ENCODE results near the gene LRPPRC. TPM values are rescaled to one million over a fixed set of nuclear protein-coding genes. Genes with fewer than 3 reads are reported as not detected.

The LRPPRC gene
- polyA plus RNA-seq, 1 of the 3 experiments (the other 2 are of a cell fraction): 31.4 TPM

DNA sequence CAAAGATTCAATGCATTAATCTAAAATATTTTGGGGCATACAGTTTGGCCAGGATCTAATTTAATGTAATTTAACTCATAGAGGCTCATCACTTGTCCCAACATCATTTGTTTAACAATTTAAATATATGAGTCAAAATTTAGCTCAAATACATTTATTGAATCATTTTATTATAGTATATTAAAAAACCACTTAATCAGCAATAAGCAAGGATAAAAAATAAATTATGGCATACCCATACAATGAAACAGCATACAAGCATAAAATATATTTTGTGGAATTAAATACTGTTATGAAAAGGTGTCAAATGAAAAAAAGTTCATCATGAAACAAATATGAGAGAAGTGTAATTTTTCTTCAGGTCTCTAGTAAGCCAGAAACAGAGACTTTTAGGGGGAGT lies 34.9 kb downstream of the LRPPRC start (continued):
- TF ChIP-seq, protein P1, sequence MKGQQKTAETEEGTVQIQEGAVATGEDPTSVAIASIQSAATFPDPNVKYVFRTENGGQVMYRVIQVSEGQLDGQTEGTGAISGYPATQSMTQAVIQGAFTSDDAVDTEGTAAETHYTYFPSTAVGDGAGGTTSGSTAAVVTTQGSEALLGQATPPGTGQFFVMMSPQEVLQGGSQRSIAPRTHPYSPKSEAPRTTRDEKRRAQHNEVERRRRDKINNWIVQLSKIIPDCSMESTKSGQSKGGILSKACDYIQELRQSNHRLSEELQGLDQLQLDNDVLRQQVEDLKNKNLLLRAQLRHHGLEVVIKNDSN (IDR thresholded peaks at IDR 0.05; ENCODE audit: borderline replicate concordance, low read depth): no peak
- TF ChIP-seq, protein P2, sequence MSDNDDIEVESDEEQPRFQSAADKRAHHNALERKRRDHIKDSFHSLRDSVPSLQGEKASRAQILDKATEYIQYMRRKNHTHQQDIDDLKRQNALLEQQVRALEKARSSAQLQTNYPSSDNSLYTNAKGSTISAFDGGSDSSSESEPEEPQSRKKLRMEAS (IDR thresholded peaks at IDR 0.05; ENCODE audit: low read depth): no peak
- TF ChIP-seq RXRA (IDR thresholded peaks at IDR 0.05; ENCODE audit: borderline replicate concordance, low read depth) (no peak), GATA2 (CRISPR knock-in tag; IDR thresholded peaks at IDR 0.05) (no peak)

DNA sequence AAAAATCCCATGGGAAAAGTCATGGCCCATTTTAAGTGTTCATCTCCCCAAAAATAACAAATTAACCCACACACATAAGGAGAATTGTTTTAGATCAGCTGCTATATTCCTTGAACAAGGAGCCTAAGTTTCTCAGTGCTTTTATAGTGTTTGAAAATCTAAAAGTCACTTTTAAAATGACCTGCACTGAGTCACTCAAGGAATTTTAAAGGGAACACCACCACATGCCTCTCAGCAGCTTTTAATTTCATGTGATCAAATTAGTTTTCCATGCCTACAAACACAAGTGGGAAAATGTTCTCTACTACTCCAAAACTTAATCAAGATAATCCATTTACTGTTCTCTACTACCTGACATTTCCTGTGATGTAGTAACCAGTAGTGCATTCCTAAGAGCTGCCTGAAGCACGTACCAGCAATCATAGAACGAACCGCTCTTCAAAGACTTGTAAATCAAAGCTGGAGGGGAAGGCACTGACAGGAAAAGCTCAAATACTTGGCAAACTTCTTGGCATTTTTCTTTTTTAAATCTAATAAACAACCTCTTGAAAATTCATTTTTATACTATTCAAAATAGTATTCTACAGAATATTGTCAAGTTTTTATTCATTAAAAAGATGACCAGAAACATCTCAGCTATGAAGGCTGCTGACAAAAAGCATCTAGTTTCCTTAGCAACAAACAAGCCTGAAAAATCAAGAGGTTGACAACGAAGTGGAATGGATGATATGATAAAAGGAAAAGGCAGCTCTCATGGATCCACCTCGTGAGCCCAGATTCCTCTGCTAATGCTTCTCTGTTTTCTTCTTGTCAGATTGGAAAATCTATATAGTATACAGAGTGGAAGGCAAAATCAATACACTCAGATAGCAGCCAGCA lies 37.2 kb downstream of the LRPPRC start:
- Histone ChIP-seq H3K4me1 (ENCODE audit: control insufficient read depth in 1 of 2, insufficient read depth in 2 of 2, low read depth in 1 of 2, low read length in 1 of 2) (no peaks in the 10 kb centered on the region), H3K9me2 (no peaks in the 10 kb centered on the region), H3F3A (replicated peaks; ENCODE audit: insufficient read depth) (peaks cover 1% of the 10 kb centered on the region), H3K79me2 (ENCODE audit: insufficient read depth) (no peaks in the 10 kb centered on the region), H3K36me3 (replicated peaks in 1 of 2; ENCODE audit: control insufficient read depth in 1 of 2, insufficient read depth in 2 of 2, low read length in 1 of 2) (peaks cover 94 to 95% of the 10 kb centered on the region in 2 experiments), H3K9me3 (no peaks in the 10 kb centered on the region), H3K27me3 (ENCODE audit: insufficient read depth) (no peaks in the 10 kb centered on the region), H3K9ac (no peak overlapping the region), H4K20me1 (ENCODE audit: insufficient read depth) (no peaks in the 10 kb centered on the region), H3K27ac (ENCODE audit: low read depth in 2 of 2, low read length in 1 of 2) (no peak overlapping the region), H3K4me2 (no peak overlapping the region), H2AFZ (ENCODE audit: low read depth) (no peak overlapping the region), H3K4me3 (ENCODE audit: low read depth in 2 of 2, low read length in 1 of 2) (no peak overlapping the region)
- no peak for TF ChIP-seq REST (IDR thresholded peaks at IDR 0.05; ENCODE audit: low read depth, low read length)
- no peak for TF ChIP-seq MEF2A (IDR thresholded peaks at IDR 0.05; ENCODE audit: borderline replicate concordance, low read depth)
- no peak for TF ChIP-seq EZH2phosphoT487 (IDR thresholded peaks at IDR 0.05; ENCODE audit: borderline replicate concordance, low read depth)
- no peak for TF ChIP-seq POLR2AphosphoS5 (IDR thresholded peaks at IDR 0.05; ENCODE audit: low read depth, low read length)
- no peak for TF ChIP-seq TAF1 (IDR thresholded peaks at IDR 0.05; ENCODE audit: borderline replicate concordance, low read depth, low read length)
- TF ChIP-seq, protein P3, sequence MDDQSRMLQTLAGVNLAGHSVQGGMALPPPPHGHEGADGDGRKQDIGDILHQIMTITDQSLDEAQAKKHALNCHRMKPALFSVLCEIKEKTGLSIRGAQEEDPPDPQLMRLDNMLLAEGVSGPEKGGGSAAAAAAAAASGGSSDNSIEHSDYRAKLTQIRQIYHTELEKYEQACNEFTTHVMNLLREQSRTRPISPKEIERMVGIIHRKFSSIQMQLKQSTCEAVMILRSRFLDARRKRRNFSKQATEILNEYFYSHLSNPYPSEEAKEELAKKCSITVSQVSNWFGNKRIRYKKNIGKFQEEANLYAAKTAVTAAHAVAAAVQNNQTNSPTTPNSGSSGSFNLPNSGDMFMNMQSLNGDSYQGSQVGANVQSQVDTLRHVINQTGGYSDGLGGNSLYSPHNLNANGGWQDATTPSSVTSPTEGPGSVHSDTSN (IDR thresholded peaks at IDR 0.05): no peak
- TF ChIP-seq GATA2 (CRISPR knock-in tag; IDR thresholded peaks at IDR 0.05): no peak
- TF ChIP-seq NFIC (IDR thresholded peaks at IDR 0.05; ENCODE audit: borderline replicate concordance): no peak
- TF ChIP-seq SMC3 (IDR thresholded peaks at IDR 0.05; ENCODE audit: low read depth, low read length): no peak
- TF ChIP-seq, protein P4, sequence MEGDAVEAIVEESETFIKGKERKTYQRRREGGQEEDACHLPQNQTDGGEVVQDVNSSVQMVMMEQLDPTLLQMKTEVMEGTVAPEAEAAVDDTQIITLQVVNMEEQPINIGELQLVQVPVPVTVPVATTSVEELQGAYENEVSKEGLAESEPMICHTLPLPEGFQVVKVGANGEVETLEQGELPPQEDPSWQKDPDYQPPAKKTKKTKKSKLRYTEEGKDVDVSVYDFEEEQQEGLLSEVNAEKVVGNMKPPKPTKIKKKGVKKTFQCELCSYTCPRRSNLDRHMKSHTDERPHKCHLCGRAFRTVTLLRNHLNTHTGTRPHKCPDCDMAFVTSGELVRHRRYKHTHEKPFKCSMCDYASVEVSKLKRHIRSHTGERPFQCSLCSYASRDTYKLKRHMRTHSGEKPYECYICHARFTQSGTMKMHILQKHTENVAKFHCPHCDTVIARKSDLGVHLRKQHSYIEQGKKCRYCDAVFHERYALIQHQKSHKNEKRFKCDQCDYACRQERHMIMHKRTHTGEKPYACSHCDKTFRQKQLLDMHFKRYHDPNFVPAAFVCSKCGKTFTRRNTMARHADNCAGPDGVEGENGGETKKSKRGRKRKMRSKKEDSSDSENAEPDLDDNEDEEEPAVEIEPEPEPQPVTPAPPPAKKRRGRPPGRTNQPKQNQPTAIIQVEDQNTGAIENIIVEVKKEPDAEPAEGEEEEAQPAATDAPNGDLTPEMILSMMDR (IDR thresholded peaks at IDR 0.05): no peak
- TF ChIP-seq EP300 (IDR thresholded peaks at IDR 0.05; ENCODE audit: borderline replicate concordance in 1 of 2, low read depth in 1 of 2, low read length in 1 of 2): no peak
- no peak for TF ChIP-seq FOXJ3 (CRISPR knock-in tag; IDR thresholded peaks at IDR 0.05)
- no peak for TF ChIP-seq MXI1 (IDR thresholded peaks at IDR 0.05; ENCODE audit: low read depth, low read length)
- TF ChIP-seq RAD21 (IDR thresholded peaks at IDR 0.05; ENCODE audit: low read length): no peak
- TF ChIP-seq RXRA (IDR thresholded peaks at IDR 0.05; ENCODE audit: borderline replicate concordance, low read depth): no peak
- TF ChIP-seq, protein P2 (IDR thresholded peaks at IDR 0.05; ENCODE audit: low read depth): no peak
- TF ChIP-seq, protein P5, sequence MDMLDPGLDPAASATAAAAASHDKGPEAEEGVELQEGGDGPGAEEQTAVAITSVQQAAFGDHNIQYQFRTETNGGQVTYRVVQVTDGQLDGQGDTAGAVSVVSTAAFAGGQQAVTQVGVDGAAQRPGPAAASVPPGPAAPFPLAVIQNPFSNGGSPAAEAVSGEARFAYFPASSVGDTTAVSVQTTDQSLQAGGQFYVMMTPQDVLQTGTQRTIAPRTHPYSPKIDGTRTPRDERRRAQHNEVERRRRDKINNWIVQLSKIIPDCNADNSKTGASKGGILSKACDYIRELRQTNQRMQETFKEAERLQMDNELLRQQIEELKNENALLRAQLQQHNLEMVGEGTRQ (IDR thresholded peaks at IDR 0.05; ENCODE audit: borderline replicate concordance, low read depth, low read length): no peak
- no peak for TF ChIP-seq FOSL2 (IDR thresholded peaks at IDR 0.05; ENCODE audit: borderline replicate concordance, low read depth)
- no peak for TF ChIP-seq FOXM1 (IDR thresholded peaks at IDR 0.05; ENCODE audit: low read depth)
- WGBS (ENCODE audit: low lambda C conversion rate): 76% methylated on average over 5 of the region's 5 CpGs
- POLR2A ChIA-PET: no interaction called here
- no peak for DNase-seq
- CTCF ChIA-PET: interaction anchor here (0.9 to 5.7 kb wide), 6 partner anchors 8 to 80 kb away, joined by 3 to 38 read pairs (median 4); no protein-coding TSS in a partner anchor

All from SK-N-SH (cell line).